Measurements from ENCODE around the gene TRAF3. TPM values are rescaled to one million over a fixed set of nuclear protein-coding genes. Genes with fewer than 3 reads are reported as not detected.

Gene TRAF3
- total RNA-seq, 1 experiment from 2014 or later: 49.3 TPM

DNA sequence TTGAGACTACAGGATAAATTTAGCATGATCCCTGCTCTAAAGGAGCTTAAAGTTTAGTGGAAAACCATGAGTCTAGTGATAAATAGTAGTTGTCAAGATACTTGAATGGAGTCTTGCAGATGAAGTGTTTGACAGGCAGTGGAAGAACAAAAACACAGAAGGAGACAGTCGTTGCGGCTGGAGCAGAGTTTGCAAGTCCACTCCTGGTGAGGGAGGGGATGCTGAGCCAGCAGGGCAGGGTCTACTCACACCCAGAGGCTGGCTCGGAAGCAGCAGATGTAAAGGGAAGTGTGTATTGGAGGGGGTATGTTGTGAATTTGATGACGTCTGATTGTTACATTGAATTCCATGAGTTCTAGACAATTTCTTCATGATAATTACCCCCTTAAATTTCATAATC lies 61.3 kb downstream of the TRAF3 start:
- peaks cover under 1% of the 10 kb centered on the region for H3K36me3 ChIP-seq (ENCODE audit: insufficient read depth, low read length, poor library complexity, severe bottlenecking)
- no TSS peak for BruUV-seq (replicated peaks)
- intact Hi-C loops (cut with micrococcal nuclease; ENCODE audit: unreplicated experiment): no loop called here
- no peaks in the 10 kb centered on the region for H3K4me1 ChIP-seq (ENCODE audit: insufficient read depth, low read length, poor library complexity, severe bottlenecking)
- CTCF ChIA-PET: no interaction called here
- no peak overlapping the region for H3K4me3 ChIP-seq (ENCODE audit: low read depth, low read length, poor library complexity, severe bottlenecking)
- no peak for DNase-seq (ENCODE audit: low spot score)
- TF ChIP-seq EZH2 (IDR thresholded peaks at IDR 0.05; ENCODE audit: borderline replicate concordance, low read depth, low read length, poor library complexity, severe bottlenecking): no peak
- TF ChIP-seq CTCF (conservative IDR thresholded peaks at IDR 0.05; ENCODE audit: low read depth, low read length): no peak
- H3K27me3 ChIP-seq (replicated peaks; ENCODE audit: insufficient read depth, low read depth, low read length, poor library complexity): no peaks in the 10 kb centered on the region
- POLR2A ChIA-PET (ENCODE audit: low non-redundant PET): no interaction called here
- H3K9me3 ChIP-seq (ENCODE audit: low read depth, low read length, poor library complexity, severe bottlenecking): no peaks in the 10 kb centered on the region
- H3K27ac ChIP-seq (ENCODE audit: low read depth, low read length, poor library complexity, severe bottlenecking): no peak overlapping the region

GRCh38 chr14:102840115-102840514 lies 62.9 kb downstream of the TRAF3 start:
- DNase-seq (ENCODE audit: low spot score): no peak
- no peak overlapping the region for H3K27ac ChIP-seq (ENCODE audit: low read depth, low read length, poor library complexity, severe bottlenecking)
- H3K36me3 ChIP-seq (ENCODE audit: insufficient read depth, low read length, poor library complexity, severe bottlenecking): no peaks in the 10 kb centered on the region
- H3K4me1 ChIP-seq (ENCODE audit: insufficient read depth, low read length, poor library complexity, severe bottlenecking): no peaks in the 10 kb centered on the region
- TF ChIP-seq EZH2 (IDR thresholded peaks at IDR 0.05; ENCODE audit: borderline replicate concordance, low read depth, low read length, poor library complexity, severe bottlenecking) (no peak), CTCF (conservative IDR thresholded peaks at IDR 0.05; ENCODE audit: low read depth, low read length) (no peak)
- H3K27me3 ChIP-seq (replicated peaks; ENCODE audit: insufficient read depth, low read depth, low read length, poor library complexity): no peaks in the 10 kb centered on the region
- CTCF ChIA-PET: no interaction called here
- POLR2A ChIA-PET (ENCODE audit: low non-redundant PET): no interaction called here
- H3K9me3 ChIP-seq (ENCODE audit: low read depth, low read length, poor library complexity, severe bottlenecking): no peaks in the 10 kb centered on the region
- no peak overlapping the region for H3K4me3 ChIP-seq (ENCODE audit: low read depth, low read length, poor library complexity, severe bottlenecking)
- intact Hi-C loops (cut with micrococcal nuclease; ENCODE audit: unreplicated experiment): no loop called here
- BruUV-seq (replicated peaks): no TSS peak

DNA sequence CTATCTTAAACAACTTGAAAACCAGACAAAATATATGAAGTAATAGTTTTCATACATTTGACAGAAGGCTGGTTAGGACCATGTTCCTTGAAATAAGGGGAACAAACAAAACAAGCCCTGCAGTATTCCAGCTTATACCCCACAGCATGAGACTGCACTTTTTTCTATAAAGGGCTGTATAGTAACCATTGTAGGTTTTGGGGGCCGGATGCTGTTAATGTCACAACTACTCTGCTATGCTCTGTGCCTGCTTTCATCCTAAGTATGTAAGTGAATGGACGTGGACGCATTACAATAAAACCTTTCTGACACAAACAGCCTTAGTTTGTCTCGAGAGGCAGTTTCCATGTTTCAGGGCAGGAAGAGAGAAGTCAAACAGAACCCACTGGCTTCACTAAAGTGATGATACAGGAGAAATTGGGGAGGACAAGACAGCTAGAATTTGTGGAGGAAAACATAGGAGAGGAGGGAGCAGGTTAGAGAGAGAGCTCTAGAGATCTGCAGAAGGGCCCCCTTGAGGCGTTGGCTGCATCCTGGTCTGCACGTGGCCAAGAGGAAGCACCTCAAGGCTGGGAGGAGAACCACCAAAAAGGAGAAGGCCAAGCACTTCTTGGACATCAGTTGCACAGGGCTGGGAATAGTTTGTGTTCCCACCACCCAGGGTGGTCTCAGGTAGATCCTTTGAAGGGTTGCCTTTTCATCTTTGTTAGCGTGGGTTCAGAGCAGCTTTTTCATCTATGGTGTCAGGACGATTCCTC lies 63.7 kb downstream of the TRAF3 start:
- BruUV-seq (replicated peaks): no TSS peak
- POLR2A ChIA-PET (ENCODE audit: low non-redundant PET): no interaction called here
- intact Hi-C loops (cut with micrococcal nuclease; ENCODE audit: unreplicated experiment): no loop called here
- CTCF ChIA-PET: no interaction called here
- no peaks in the 10 kb centered on the region for H3K4me1 ChIP-seq (ENCODE audit: insufficient read depth, low read length, poor library complexity, severe bottlenecking)
- H3K4me3 ChIP-seq (ENCODE audit: low read depth, low read length, poor library complexity, severe bottlenecking): no peak overlapping the region
- DNase-seq (ENCODE audit: low spot score): no peak
- no peak overlapping the region for H3K27ac ChIP-seq (ENCODE audit: low read depth, low read length, poor library complexity, severe bottlenecking)
- H3K27me3 ChIP-seq (replicated peaks; ENCODE audit: insufficient read depth, low read depth, low read length, poor library complexity): no peaks in the 10 kb centered on the region
- TF ChIP-seq EZH2 (IDR thresholded peaks at IDR 0.05; ENCODE audit: borderline replicate concordance, low read depth, low read length, poor library complexity, severe bottlenecking) (no peak), CTCF (conservative IDR thresholded peaks at IDR 0.05; ENCODE audit: low read depth, low read length) (no peak)
- no peaks in the 10 kb centered on the region for H3K36me3 ChIP-seq (ENCODE audit: insufficient read depth, low read length, poor library complexity, severe bottlenecking)
- no peaks in the 10 kb centered on the region for H3K9me3 ChIP-seq (ENCODE audit: low read depth, low read length, poor library complexity, severe bottlenecking)

Data from A673 (cell line).